NCI-H524 (cell line): ENCODE data around the gene GPC1.

ENCODE experiments used
- DNase-seq, 2 experiments: peaks; one replicate each; lab custom pipeline; 2025; lab: John Stamatoyannopoulos, UW

GPC1 gene

DNA sequence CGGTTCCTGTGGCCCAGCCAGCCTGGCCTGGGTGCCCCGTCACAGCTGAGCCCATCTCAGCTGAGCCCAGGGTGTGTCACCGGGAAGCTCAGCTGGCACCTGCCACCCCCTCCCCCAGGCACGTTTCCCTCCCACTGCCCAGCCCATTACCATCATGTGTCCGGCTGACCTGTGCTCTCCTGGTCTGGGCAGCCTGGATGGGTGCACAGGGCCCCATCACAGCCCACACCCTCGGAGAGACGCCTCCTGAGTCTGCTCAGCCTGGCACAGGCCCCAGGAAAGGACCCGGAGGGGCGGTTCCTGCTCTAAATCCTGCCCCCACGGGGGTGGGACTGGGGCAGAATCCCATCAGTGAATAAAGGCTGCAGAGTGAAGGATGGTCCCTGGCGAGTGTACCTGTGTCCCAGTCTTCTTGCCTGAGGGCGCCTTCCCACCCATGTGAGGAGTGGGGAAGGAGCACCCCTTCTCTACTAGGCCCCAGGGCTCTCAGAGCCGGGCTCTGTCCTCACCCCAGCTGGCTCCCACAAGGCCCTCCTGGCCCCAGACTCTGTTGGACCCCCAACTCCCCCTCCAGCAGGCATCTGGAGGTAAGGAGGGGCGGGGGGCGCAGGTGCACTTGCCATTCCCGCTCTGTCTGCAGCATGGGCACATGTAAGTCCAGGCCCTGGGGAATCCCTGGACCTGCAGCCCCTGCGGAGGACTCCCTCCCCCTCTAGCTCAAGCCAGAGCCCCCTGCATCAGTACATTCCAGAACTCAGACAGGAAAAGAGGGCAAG lies 21.2 kb downstream of the GPC1 start:
- no peak for DNase-seq

DNA sequence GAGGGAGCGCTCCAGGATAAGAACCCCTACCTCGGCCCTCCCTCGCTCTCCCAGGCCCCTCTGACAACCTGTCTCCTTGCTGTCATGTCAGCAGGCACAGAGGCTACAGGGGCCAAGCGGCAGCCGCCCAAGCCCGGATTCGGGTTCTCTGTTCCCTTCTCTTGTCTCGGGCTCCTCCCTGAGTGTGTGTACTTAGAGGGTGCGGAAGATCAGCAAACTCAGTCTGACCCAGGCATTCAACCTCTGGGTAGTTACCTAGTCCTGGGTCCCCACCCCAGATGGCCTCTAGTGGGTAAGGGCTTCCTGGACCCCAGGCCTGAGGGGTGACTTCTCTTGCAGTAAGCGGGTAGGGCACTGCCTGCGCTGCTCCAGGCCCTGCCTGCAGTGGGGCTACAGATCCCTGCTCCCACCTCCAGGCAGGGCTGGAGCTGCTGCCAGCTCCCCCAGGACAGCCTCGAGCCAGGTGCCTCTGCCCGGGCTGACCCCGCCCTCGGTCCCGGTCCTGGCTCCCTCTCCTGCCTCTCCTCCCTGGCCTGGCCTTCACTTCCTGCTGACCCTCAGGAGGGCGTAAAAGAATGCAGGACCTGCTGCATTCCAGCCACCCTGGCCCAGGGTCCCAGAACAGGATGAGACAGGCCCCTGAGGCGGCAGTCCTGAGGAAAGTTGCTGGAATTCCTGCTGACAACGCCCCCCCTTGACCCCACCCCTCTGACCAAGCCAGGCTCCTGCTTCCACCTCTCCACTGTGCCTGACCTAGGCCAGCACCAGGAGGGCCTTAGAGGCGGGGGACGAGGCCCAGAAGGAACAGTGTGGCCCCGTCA lies 22.0 kb downstream of the GPC1 start:
- no peak for DNase-seq

DNA sequence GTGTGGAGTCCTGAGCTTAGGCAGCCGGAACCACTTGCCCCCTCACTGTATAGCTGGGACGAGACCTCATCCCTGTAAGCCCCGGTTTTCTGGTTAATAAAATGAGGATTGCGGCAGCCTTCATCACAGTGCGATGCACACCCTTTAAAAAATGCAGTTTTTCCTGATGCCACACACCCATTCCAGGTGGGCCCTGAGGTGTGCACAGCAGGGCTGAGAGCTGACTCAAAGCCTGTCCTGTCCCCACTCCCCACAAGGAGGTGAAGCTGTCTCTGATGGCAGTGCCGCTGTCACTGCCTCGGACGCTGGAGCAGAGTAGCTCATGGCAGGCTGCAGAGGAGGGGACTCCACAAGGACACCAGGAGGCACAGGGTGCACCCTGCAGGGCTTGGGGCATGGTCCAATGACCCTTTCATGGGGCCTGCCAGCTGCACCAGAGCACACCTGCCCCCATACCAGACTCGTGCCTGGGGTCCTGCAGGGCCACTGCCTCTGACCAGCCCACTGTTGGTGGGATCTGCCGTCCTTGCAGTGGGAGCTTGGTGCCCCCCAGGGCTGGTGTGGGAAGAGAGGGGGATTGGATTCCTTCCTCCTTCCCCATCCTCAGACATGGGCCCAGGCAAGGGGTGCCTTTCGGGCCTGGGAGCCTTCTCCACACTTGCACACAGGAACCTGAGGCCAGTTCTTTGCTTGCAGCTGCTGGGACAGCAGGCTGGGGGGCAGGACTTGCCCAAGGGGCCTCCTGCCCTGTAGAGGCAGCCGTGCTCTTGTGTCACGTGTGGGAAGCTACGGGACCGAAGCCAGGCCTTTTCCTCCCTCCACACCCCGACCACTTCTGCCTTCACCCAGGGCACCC lies 22.8 kb downstream of the GPC1 start:
- DNase-seq = no peak

DNA sequence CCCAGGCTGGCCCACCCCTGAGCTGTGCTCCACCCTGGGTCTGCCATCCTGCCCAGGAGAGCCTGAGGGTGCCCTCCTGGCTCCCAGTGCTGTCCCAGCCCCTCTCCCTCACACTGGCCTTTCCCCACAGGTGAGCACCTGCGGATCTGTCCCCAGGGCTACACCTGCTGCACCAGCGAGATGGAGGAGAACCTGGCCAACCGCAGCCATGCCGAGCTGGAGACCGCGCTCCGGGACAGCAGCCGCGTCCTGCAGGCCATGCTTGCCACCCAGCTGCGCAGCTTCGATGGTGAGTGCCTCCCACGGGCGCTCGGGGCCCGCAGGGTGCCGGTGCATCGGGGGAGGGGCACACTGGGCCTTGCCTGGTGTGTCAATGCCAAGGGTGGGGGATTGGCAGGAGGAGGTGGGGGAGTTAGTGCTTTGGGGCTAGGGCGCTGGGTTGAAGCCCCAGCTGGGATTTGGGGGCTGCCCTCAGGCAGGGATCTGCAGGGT lies 23.5 kb downstream of the GPC1 start:
- no peak for DNase-seq

DNA sequence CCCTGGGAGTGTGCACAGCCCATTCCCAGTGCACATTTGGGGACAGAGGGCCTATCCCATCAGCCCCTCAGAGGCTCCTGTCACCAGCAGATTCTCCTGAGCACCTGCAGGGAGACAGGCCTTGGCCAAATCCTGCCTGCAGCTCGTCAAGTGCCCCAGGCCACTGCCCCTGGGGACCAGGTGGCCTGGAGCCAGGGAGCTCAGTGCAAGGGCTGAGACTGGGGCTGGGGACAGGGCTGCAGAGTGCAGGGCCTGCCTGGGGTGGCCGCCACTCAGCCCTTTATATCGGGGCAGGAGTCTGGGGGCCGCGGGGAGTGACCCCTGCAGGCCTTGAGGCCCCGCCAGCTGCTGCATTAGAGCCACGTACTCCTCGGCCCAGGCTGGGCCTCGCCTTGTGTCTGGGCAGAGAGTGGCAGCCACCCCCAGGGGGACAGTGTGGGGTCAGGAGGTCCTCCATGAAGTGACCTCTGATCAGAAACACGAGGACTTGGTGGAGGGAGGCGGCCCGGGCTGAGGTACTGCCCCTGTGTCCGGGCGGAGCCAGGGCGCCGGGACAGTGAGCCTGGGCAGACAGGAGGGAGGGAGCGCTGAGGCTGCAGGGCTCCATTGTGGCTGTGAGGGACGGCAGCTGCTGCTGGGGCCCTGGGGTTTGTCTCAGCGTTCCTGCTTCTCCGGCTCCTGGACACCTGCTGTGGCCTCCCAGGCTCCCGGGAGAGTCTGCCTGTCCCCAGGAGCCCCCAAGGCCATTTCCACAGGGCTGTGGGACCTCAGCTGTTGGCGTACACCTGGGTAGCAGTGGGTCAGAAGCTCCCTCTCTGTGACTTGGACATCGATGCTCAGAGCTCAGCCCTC lies 24.2 kb downstream of the GPC1 start:
- no peak for DNase-seq

DNA sequence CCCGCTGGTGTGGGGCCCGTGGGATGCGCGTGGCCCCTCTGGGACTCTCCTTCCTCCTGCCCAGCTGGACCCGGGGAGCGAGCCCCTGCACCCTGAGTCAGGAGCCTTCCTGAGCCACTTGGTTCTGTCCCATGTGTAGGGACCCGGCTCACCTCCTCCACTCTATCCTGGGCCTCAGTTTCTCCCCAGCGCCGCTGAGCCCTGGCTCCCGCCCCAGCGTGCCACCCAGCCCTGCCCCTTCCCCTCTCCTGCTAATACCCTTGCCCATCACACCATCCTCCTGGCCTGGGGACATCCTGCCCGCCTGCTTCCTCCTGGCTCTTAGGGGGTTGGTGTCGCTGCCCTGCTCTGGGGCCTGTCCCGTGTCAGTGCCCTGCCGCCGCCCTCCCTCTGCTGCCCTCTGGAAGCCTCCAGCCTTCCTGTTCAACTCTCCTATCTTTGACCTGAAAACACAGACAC lies 24.8 kb downstream of the GPC1 start:
- DNase-seq = no peak

DNA sequence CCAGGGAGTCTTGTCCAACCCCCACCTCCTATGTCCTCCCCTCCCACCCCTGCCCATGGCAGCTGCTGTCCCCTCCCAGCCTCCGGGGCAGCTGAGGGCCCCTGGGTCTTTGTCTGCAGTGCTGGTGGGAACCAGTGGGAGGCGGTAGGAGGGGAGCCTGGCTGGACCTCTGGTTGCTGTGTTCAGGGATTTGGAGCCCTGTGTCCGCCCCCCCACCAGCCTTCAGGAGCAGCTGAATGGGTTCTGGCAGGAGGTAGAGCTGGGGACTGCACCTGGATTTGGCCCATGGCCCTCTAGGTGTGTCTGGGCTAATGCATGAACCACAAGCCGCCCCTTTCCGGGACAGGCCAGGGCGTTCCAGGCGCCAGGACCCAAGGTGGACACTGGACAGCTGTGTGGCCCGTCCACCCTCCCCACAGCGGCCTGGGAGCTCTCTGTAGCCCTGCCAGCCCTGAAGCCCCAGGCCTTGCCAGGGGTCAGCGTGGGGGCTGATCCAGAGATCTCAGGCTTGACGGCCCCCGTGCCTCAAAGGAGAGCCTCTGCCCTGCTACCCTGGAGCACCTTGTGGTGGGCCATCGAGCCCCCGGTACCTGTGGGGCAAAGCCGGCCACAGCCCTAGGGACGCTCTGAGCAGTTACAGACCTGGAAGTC lies 25.4 kb downstream of the GPC1 start:
- no peak for DNase-seq

DNA sequence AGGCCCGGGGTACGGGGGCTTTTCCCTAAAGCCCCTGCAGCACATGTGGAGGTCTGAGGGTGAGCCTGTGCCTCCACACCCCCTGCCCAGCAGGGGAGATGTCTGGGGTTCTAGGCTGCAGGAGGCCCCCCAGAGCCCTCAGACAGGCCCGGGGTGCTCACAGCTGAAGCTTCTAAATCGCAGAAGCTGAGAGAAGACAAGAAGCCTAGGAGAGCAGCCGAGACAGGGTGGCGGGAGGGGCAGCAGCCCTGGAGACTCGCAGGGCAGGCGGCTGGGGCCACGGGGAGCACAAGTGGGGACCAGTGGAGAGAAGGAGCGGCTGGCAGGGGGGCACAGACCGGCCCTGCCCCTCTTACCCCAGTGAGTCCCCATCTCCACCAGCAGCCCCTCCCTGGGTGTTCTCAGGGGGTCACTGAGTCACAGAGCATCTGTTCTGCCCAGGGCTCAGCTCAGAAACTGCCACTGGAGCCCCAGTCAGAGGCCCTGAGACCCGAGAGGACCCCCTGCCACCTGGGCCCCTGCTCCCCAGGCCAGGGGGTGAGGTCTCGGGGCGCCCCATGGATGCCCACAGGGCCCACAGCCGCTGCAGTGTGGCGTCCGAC lies 26.1 kb downstream of the GPC1 start:
- no peak for DNase-seq

DNA sequence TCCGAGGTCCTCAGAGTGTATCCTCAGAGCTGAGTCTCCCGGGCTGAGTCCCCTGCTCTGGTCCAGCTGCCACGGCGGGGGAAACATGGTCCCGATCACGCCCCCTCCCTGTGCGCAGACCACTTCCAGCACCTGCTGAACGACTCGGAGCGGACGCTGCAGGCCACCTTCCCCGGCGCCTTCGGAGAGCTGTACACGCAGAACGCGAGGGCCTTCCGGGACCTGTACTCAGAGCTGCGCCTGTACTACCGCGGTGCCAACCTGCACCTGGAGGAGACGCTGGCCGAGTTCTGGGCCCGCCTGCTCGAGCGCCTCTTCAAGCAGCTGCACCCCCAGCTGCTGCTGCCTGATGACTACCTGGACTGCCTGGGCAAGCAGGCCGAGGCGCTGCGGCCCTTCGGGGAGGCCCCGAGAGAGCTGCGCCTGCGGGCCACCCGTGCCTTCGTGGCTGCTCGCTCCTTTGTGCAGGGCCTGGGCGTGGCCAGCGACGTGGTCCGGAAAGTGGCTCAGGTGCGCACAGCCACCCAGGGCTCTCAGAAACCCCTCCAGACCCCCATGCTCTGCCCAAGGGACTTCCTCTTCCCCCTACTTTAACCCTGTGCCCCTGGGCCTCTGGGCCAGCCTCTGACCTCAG lies 26.7 kb downstream of the GPC1 start:
- DNase-seq = no peak

DNA sequence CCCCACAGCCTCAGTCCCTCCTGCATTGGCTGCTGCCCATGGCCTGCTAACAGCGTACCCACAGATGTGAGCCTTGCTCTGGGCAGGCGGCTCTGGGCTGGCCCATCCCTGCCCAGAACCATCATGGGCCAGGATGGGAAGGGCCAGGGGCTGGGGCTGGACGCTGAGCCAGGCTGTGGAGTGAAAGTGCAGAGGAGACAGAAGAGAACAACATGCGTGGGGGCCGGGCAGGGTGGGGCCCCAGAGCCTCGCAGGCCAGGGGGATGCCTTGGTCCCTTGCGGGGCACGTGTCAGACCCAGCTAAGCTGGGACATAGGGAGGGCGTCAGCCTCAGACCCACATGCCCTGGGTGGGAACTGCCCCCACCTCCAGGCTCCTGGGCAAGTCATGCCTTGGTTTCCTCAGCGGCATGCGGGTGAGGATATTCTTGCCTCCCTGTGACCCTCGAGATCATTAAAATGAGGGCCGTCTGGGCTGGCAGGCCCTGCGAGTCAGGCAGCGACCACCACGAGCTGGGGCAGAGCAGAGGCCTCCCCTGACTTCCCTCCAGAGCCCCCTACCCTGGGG lies 27.3 kb downstream of the GPC1 start:
- DNase-seq = no peak

DNA sequence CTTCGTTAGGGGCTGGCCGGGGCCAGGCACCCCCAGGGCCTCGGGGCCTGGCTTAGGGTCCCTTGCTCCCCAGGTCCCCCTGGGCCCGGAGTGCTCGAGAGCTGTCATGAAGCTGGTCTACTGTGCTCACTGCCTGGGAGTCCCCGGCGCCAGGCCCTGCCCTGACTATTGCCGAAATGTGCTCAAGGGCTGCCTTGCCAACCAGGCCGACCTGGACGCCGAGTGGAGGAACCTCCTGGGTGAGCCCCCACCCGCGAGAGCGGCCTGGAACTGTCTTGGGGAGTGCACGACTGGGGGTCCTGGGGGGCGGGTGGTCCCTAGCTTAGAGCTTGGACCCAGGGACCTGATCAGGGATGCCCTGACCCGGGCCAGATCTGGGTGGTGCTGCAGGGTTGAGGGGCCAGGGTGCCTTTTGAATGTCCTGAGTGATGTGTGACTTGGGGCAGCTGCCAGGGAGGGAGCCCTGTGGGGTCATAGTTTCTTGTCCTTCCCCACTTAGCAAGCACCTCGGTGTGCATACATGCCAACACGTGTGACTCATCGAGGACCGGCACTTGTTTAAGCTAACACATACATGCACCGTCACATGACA lies 27.9 kb downstream of the GPC1 start:
- DNase-seq = no peak

DNA sequence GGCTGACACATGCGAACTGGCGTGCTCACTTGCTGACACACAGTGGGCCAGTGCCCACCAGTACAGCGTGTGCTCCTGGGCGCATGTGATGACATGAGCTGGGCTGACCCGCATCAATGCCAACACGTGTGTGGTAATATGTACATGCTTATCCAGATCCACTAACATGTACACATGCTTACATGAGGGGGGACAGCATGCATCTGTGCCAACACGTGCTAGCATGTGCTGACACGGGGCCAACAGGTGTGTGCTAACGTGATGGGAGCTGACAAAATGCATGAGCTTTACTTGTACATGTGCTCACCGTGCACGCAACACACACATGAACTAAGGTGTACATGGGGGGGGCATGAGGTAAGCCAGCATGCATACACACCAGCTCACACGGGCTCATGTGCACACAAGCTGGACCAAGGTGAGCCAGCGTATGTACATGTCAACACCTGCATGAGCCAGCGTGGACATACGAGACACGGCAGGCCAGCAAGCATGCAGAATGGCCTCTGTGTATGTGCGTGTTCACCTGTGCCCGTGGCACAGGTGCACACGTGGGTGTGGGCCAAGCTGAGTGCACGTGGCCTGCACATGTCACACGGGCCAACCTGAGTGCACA lies 28.5 kb downstream of the GPC1 start:
- no peak for DNase-seq

DNA sequence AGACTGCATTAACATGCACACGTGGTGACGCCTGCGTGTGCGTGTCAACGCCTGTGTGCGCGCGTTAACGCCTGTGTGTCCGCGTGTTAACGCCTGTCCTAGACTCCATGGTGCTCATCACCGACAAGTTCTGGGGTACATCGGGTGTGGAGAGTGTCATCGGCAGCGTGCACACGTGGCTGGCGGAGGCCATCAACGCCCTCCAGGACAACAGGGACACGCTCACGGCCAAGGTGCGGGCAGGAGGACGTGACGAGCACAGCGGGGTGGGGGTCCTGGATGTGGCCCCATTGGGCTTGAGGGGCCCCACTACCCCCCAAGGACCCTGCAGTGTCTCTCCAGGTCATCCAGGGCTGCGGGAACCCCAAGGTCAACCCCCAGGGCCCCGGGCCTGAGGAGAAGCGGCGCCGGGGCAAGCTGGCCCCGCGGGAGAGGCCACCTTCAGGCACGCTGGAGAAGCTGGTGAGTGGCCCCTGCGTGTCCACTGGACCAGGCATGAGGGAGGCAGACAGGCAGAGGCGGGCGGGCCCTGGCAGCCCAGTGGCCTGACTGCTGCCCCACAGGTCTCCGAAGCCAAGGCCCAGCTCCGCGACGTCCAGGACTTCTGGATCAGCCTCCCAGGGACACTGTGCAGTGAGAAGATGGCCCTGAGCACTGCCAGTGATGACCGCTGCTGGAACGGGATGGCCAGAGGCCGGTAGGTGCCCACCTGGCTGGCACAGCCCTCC lies 29.2 kb downstream of the GPC1 start:
- DNase-seq = no peak

DNA sequence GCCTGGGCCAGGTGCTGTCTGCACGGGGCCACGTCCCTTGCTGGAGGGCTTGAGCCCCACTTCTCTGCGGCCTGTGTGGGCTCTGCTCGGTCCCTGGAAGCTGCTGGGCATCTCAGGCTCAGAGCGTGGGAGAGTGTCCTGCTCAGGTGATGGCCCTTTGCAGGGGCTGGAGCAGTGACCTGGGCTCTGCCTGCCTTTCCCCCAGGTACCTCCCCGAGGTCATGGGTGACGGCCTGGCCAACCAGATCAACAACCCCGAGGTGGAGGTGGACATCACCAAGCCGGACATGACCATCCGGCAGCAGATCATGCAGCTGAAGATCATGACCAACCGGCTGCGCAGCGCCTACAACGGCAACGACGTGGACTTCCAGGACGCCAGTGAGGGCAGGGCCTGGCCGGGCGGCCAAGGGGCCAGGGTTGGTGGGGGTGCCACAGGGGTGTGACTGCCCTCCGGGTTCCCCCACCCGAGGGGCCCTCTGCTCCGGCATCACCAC lies 29.9 kb downstream of the GPC1 start:
- no peak for DNase-seq

DNA sequence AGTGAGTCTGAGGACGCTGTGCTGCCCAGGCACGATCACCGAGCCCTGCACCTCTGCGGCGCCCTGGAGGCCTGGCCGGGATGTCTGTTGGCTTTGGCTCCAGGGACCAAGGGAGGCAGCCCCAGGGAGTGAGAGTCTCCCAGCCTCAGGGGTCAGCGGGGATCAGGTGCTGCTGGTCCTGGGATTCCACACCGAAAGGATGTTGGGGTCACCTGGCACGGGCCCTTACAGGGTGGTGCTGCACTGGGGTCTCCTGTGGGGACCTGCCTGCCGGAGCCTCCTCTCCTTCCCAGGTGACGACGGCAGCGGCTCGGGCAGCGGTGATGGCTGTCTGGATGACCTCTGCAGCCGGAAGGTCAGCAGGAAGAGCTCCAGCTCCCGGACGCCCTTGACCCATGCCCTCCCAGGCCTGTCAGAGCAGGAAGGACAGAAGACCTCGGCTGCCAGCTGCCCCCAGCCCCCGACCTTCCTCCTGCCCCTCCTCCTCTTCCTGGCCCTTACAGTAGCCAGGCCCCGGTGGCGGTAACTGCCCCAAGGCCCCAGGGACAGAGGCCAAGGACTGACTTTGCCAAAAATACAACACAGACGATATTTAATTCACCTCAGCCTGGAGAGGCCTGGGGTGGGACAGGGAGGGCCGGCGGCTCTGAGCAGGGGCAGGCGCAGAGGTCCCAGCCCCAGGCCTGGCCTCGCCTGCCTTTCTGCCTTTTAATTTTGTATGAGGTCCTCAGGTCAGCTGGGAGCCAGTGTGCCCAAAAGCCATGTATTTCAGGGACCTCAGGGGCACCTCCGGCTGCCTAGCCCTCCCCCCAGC lies 30.5 kb downstream of the GPC1 start:
- no peak for DNase-seq

DNA sequence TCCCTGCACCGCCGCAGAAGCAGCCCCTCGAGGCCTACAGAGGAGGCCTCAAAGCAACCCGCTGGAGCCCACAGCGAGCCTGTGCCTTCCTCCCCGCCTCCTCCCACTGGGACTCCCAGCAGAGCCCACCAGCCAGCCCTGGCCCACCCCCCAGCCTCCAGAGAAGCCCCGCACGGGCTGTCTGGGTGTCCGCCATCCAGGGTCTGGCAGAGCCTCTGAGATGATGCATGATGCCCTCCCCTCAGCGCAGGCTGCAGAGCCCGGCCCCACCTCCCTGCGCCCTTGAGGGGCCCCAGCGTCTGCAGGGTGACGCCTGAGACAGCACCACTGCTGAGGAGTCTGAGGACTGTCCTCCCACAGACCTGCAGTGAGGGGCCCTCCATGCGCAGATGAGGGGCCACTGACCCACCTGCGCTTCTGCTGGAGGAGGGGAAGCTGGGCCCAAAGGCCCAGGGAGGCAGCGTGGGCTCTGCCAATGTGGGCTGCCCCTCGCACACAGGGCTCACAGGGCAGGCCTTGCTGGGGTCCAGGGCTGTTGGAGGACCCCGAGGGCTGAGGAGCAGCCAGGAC lies 31.2 kb downstream of the GPC1 start:
- no peak for DNase-seq
